NCI-H2227 treated with DMSO at 0.1 percent for 48 hours (cell line): ENCODE data around the gene CCNG1.
A peak's percentile ranks its signal among the peaks of the same experiment; 100 is the strongest.
"Not testable (repeated sequence)": the region's sequence is repeated elsewhere in the genome, so short reads cannot be mapped to it uniquely, and the experiment has no call there.

Source experiments
- DNase-seq: peaks from one replicate; lab custom pipeline; 2025; lab: John Stamatoyannopoulos, UW

Gene CCNG1, protein sequence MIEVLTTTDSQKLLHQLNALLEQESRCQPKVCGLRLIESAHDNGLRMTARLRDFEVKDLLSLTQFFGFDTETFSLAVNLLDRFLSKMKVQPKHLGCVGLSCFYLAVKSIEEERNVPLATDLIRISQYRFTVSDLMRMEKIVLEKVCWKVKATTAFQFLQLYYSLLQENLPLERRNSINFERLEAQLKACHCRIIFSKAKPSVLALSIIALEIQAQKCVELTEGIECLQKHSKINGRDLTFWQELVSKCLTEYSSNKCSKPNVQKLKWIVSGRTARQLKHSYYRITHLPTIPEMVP

DNA sequence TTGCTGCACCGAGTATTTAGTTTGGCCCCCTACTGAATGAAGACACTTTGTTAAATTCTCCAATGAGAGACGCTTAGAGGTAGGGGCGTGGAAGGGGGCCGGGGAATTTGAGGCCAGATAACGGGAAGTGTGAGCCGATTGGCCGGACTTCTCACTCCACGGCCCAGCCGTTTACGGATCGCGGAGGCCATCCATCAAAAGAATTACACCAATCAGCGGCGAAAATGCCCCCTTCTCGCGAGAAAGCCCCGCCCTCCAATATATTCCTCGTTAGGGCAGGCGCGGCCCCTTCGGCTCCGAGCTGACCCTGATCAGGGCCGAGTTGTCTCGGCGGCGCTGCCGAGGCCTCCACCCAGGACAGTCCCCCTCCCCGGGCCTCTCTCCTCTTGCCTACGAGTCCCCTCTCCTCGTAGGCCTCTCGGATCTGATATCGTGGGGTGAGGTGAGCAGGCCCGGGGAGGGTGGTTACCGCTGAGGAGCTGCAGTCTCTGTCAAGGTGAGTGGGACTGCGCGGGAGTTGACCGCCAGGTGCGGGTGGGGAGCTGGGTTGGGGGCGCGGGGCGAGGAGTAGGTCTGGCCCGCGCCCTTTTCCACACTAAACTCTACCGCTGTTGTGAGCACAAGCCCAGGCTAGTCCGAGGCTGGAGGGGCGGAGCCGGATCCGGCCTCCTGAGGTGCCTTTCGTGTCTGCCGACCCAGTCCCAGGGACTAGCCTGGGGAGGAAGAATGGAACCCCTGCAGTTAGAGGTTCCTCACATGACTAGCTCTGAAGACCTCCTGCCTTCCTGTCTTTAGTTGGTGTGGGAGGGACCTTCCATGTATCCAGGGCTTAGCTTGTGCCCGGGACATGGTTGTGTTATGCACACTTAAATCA is at the start of gene CCNG1:
CCNG1 (plus strand) TSS at position 287 of the 874 bp plus-strand sequence. CDS start 1,662 bp downstream, outside the sequence.
- DNase-seq: peak; percentile 88

DNA sequence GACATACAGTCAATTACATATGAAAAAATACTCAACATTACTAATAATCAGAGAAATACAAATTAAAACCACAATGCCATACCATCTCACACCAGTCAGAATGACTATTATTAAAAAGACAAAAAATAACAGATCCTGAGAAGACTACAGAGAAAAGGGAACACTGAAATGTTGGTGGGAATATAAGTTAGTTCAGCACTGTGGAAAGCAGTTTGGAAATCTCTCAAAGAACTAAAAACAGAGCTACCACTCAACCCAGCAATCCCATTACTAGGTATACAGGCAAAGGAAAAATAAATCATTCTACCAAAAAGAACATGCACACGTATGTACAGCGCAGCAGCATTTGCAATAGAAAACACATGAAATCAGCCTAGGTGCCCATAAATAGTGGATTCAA is 41.6 kb upstream of the CCNG1 start:
- no peak for DNase-seq

DNA sequence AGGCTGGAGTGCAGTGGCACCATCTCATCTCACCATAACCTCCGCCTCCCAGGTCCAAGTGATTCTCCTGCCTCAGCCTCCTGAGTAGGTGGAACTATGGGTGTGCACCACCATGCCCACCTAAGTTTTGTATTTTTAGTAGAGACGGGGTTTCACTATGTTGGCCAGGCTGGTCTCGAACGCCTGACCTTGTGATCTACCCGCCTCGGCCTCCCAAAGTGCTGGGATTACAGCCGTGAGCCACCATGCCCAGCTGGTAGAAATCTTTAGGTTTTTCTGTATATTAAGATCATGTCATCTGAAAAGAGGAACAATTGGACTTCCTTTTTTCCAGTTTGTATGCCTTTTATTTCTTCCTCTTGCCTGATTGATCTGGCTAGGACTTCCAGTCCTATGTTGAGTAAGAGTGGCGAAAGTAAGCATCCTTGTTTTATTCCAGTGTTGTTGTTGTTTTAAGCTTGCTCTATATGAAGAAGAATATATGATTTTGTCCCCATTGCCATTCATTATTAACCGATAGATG is 40.5 kb upstream of the CCNG1 start:
- DNase-seq: not testable (repeated sequence)

DNA sequence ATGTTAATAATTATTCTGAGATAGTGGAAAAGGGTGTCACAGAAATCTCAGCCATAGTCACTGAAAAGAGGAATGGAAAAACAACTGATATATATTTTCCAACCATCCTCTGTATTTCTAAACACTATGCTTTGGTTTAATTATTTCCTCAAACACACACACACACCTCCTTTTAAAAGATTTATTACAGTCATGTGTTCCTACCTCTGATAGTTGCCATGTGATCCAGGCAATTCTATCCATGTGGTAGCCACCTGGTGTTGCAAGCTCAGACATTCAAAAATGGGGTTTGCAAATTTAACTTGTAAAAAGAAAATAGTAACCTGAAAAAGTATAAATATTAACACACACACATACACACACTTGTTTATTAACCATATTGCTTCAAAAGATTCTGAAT is 40.0 kb upstream of the CCNG1 start:
- DNase-seq: no peak

DNA sequence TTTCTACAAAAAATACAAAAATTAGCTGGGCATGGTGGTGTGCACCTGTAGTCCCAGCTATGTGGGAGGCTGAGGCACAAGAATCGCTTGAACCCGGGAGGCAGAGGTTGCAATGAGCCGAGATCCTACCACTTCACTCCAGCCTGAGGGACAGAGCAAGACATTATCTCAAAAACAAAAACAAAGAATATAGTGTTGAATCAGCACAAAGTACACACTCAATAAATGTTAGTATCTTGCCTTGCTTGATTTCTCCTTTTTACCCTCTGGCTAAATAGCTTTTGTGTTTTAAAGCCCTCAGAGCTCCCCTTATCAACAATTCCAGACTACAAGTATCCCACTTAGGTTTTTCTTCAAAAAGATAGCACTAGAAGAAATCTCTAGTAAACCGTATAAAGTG is 37.5 kb upstream of the CCNG1 start:
- no peak for DNase-seq

DNA sequence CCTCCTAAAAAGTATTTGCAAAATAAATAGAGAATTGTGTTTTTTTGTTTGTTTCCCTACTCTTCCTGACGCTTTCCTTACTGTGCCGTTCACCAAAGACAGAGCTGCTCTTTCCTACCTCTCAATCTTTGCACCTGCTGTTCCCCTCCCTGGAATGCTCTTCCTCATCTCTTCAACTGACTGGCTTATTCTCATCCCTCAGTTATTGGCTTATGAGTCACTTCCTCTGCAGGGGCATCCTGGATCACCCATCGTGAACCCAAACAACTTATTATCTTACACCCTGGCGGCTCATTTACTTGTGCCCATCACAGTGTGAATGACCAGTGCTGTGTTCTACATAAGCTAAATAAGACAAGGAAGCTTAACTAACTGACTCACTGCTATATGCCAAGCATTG is 36.1 kb upstream of the CCNG1 start:
- no peak for DNase-seq

DNA sequence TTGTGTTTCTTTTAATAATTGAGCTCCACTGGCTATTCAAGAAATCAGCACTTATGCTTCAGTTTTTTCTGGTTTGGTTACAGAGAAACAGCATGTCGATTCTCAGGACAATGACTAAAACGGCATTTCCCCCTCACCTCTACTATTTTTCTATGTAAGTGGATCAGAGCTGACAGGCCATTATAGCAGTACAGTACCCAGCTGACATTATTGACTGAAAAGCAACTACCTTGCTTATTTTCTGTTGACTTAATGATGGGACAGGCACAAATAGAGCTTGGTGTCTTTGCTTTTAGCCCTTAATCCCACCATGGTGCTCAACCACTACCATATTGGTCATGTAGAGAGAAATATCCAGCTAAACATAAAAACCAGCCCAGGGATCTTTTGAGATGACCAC is 35.4 kb upstream of the CCNG1 start:
- peak; percentile 24 for DNase-seq

DNA sequence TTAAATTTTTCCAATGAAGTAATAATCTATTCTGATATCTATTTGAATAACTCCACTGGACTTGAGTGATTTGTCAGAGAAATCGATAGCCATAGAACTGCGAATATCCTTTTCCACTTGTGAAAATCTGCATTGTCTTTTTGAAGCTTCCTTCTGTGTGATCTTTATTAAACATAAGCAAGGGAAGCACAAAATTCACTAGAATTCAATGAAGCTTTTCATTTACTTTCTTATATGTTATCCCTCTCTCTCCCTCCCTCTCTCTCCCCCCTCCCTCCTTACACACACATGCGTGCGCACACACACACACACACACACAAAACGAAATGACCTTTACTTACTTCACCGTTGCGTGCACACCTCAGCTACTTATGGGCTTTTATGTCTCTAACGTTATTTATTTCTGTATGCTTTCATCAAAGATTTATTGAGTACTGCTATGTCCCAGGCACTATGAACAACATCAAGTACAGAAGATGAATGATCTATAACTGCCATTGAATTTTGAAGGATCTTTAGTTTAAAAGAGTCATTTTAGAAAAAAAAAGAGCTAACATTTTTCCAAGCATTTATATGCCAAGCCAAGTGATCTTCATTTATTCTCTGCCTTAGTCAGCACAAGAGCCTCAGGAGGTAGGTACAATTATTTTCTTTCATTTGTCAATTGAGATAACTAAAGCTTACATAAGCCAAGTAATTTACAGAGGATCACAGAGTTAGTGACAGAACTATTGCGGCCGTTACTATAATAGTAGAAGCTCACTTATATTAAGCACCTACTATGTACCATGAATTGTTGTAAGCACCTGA is 32.8 kb upstream of the CCNG1 start:
- no peak for DNase-seq

DNA sequence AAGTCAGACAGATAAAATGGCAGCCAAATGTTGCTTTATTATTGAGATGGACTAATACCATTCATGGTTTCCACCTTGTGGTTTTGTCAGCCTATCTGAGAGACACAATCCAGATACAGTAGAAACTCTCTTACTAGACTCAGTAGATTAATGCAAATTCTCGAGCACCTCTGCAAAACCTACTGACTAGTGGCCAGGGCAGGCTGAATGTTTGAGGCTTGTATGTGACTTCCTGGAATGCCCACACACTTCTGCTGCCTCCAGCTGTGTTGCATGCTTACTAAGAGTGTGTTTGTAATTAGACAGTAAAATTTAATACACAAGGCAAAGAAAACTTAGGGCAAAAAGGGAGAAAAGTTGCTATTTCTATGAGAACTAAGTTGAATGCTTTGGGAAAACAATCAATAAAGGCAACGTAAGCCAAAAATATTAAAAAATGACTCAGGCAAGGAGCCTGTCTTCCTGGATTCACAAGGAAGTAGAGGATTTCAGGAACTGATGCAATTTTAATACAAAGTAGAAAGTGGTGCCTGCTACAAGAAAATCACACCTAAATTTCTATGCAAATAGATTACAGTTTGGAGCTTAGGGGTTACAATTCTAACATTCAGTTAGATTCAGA is 30.2 kb upstream of the CCNG1 start:
- DNase-seq: no peak

DNA sequence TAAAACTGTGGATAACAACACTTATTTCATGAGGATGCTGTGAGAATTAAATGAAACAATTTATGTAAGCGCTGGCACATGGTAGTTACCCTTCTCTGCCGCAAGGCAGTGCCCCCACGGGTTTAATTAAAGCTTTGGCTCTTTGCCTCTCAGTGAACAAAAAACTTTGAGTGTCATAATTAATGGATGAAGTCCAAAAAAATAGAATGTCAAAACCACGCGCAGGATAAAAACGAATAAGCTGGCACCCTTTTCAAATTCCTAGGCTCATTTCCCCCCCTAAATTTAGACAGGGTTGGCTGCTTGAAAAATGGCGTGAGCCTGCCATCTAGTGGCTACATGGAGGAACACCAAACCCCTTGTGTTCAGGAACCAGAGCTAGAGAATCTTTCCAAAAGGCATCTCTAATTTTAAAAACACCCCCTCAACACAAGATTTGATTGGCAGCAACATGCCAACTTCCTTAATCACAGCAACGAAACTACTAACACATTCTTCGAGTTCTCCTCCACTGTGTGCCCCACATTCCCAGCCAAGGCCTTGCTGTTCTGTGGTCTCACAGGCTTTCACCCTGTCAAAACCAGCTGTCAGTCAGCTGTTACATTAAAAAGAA is 29.0 kb upstream of the CCNG1 start:
- DNase-seq: peak; percentile 51

DNA sequence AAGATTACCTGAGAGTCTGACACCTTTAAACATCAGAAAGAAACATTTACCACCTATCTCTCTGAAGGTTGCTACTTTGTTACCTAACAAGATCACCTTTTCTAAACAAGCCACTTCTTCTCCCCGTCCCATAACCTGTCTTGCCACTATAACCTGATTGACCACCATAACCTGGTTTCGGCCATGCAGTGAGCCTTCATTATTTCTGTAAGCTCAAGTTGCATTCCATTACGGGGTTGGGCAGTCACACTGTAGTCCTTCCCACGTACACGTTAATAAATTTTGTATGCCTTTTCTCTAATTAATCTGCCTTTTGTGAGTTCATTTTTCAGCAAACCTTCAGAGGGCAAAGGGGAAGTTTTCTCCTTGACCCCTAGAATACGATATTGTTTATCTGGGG is 28.0 kb upstream of the CCNG1 start:
- DNase-seq: no peak

DNA sequence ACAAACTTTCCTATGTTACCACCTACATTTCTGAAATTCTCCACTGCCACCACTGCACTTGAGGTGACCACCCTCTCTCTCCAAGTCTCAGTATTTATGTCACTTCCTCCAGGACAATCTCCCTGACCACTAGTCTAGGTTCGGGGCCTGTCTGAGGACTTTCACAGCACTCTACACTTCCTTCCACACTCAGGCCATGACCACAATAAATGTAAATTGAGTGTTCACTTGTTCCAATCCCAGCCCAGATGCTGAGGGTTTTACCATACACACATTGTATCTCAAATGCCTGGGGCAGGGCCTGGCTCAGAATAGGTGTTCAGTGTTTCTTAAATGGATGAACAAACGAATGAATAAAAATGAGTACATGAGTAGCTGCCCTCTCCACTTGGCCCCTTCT is 26.9 kb upstream of the CCNG1 start:
- no peak for DNase-seq

DNA sequence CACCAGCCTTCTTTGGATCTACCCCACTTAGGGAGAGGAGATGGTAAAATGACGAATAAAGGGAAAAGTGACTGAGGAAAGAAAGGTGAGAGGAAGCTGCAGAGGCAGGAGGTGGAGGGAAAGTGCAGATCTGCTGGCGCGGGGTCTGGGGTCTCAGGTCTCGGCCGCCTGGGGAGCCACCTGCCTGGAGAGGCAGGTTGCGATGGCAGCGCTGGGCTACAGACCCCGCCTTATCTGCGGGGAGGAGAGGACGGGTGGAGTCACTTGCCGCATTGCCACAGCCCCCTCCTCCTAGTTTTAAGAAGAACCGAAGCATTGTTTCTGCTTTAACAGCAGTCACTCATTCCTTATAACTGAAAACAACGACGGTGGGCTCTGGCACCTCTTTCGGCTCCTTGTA is 21.7 kb upstream of the CCNG1 start:
- peak; percentile 9 for DNase-seq

DNA sequence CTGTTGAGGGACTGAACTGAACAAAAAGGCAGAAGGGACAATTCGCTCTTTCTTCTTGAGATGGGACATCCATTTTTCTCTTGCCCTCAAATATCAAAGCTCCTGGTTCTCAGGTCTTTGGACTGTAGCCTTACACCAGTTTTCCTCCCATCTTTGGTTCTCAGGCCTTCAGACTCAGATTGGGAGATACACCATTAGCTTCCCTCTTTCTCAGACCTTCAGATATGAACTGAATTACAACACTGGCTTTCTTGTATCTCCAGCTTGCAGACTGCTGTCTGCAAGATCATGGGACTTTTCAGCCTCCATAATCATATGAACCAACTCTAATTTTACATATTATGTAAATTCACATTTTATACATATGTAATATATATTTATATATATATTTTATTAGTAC is 12.6 kb upstream of the CCNG1 start:
- DNase-seq: no peak

DNA sequence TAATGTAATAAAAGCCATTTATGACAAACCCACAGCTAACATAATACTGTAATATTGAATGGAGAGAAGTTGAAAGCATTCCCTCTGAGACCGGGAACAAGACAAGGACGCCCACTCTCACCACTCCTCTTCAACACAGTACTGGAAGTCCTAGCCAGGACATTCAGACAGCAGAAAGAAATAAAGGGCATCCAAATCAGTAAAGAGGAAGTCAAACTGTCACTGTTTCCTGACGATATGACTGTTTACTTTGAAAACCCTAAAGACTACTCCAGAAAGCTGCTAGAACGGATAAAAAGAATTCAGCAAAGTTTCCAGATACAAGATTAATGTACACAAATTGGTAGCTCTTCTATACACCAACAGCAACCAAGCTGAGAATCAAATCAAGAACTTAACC is 11.3 kb upstream of the CCNG1 start:
- not testable (repeated sequence) for DNase-seq

DNA sequence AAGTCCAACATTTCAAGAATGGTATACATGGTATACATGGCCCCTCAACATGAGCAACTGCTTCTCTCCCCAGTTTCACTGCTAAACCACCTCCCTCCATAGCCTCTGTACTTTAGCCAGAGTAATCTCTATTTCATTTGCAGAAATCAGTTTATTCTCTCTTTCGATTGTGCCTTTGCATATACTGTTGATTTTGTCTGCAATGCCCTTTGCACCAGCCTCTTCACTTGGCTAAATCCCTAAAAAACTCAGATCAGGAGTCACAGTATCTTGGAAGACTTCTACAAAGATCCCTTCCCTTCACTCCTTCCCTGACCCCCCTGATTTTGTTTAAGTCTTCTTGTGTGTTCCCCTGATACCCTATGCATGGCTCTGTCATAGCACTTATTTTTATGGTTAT is 4.9 kb upstream of the CCNG1 start:
- DNase-seq: no peak

DNA sequence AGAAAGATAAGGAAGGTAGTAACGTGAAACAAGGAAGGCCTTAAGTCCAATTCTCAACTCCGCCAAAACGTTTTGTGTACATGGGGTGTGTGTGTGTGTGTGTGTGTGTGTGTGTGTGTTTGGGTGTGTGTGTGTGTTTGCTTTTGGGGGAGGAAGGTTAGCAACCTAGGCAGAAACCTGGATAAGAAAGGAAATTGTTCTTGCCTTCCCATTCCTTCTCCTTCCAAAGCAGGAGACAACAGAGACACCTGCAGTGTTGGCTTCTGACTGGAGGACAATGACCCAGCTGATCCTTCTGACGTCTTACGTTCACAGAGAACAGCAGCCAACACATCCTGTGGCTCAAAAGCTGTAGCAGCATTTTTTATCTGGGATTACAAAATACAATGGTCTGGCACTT is 4.1 kb upstream of the CCNG1 start:
- no peak for DNase-seq

DNA sequence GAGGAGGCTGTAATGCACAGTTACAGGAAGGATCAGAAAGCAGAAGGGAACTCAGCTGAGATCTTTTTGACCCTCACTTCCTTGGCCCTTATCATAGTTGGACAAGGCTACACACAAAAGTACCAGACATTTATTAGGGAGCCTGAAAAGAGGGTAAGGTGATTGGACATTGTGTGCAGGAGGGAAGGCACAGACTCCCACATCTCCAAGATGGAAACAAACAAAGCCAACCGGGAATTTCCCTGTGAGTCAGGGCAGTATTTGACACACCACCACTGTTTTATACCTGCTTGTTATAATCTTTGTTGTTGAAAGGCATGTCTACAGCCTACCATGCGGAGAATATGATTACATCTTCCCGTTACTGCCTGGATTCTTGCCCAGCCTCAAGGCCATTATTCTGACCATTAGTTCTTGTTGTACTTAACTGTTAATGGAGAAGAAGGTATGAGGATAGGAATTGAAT is 3.0 kb upstream of the CCNG1 start:
- DNase-seq: no peak

DNA sequence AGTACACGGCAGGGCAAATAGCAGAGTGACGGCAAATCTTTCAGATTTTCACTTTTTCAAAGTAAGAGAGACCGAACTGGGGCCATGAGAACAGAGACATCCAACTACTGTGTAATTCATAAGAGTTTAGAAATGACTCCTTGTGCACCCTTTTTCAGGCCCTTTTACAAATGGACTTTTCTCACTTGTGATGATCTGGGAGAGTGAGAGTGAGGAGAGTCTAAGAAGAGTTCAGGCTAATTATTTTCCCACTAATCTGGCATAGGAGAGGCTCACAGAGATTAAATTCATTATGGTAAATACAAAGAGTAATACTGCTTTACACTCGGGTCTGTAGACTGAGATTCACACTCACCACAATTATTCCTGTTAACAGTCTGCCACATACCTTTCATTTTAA is 880 bp upstream of the CCNG1 start:
- DNase-seq: no peak

DNA sequence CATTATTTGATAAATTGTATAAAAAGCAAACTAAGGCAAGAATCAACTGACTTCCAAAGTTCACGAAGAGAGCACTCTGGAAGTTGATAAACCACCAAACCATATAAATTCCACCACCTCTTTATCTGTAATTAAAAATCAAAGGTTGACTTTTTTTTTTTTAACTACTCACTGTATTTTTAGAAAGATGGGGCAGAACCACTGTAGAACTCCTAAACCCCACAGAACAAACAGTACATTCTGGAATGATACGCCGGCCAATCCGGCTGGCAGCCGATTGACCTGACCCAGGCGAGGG is 435 bp upstream of the CCNG1 start:
- DNase-seq: no peak

DNA sequence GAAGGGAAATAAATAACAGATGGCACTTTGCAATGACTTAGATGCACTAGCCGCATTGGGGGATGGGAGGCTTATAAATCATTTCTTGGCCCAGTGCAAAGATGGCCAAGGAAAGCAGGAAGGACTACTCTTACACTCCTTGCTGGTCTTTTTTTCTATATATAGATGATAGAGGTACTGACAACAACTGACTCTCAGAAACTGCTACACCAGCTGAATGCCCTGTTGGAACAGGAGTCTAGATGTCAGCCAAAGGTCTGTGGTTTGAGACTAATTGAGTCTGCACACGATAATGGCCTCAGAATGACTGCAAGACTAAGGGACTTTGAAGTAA is 1.7 kb downstream of the CCNG1 start:
- DNase-seq: no peak

DNA sequence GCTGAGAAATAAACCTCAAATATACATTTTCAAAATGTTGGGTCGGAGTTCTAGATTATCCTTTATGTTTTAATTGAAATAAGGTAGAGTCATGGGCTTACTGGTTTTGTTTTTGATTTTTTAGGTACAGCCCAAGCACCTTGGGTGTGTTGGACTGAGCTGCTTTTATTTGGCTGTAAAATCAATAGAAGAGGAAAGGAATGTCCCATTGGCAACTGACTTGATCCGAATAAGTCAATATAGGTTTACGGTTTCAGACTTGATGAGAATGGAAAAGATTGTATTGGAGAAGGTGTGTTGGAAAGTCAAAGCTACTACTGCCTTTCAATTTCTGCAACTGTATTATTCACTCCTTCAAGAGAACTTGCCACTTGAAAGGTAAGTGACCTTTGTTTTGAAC is 3.6 kb downstream of the CCNG1 start:
- DNase-seq: no peak
